Measurements from ENCODE around the gene ELOA. TPM values are rescaled to one million over a fixed set of nuclear protein-coding genes. Genes with fewer than 3 reads are reported as not detected.

The ELOA gene
- total and polyA plus RNA-seq, 9 of the 15 experiments (the other 6 are each of a cell fraction or from before 2014, with no cell fraction given): 31.9 to 98.6 (median 61.3) TPM

DNA sequence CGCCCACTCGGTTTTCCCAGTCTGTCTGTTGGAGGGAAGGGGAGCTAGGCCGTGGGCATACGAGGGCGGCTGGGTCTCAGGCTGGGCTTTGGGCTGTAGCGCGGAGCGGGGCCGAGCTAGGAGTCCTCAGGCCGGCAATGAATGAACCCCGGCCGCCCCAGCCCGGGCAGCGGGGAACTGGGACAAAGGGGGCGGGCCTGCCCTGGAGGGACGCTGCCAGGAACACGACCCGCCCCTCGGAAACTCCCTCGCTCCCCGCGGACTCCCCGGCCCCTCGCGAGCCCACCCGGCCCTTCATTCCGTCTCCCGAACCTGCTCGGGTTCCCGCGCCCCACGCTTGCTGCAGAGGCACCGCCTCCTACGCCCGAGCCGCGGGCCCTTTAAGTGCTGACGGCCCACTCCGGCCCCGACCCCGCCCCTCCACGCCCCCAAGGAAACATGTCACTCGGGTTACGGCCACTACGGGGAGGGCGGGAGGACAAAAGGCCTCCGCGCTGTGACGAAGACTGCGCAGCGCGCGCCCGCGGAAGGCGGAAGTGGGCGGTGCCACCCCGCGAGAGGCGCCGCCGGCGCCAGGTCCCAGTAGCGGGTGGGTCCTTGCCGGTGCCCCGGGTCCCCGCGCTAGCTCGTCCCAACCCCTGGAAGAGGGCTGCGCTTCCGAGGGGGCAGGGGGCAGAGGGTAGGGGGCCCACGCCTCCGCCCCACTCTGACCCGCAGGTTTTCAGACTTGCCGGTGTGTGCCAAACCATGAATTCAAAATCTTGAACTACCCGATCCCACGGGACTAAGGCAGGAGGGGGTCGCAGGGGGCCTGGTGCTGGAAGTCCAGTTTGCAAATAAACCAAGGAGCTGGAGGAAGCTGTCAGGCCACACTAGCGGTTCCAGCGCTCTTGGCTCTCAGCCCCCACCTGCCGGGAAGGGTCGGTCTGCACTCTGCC is 57.4 kb downstream of the ELOA start, which contains the start of gene GALE (continued):
- TF ChIP-seq, protein P1, sequence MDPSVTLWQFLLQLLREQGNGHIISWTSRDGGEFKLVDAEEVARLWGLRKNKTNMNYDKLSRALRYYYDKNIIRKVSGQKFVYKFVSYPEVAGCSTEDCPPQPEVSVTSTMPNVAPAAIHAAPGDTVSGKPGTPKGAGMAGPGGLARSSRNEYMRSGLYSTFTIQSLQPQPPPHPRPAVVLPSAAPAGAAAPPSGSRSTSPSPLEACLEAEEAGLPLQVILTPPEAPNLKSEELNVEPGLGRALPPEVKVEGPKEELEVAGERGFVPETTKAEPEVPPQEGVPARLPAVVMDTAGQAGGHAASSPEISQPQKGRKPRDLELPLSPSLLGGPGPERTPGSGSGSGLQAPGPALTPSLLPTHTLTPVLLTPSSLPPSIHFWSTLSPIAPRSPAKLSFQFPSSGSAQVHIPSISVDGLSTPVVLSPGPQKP (CRISPR knock-in tag; IDR thresholded peaks at IDR 0.05): no peak
- TF ChIP-seq GTF2F1 (IDR thresholded peaks at IDR 0.05; ENCODE audit: low read depth, low read length) (no peak), MTA2 (IDR thresholded peaks at IDR 0.05; ENCODE audit: low read depth) (no peak), ZNF347 (CRISPR knock-in tag; IDR thresholded peaks at IDR 0.05; ENCODE audit: low read depth) (no peak), PTTG1 (tag; IDR thresholded peaks at IDR 0.05; ENCODE audit: low read depth) (no peak), ZNF239 (CRISPR knock-in tag; IDR thresholded peaks at IDR 0.05) (no peak), ZNF445 (CRISPR knock-in tag; IDR thresholded peaks at IDR 0.05; ENCODE audit: low read depth) (no peak), ZNF551 (CRISPR knock-in tag; IDR thresholded peaks at IDR 0.05) (no peak), KDM4B (IDR thresholded peaks at IDR 0.05; ENCODE audit: borderline replicate concordance in 2 of 2, low read depth in 1 of 2) (no peak), PURB (CRISPR knock-in tag; IDR thresholded peaks at IDR 0.05; ENCODE audit: low read depth) (no peak), RCOR1 (IDR thresholded peaks at IDR 0.05; ENCODE audit: borderline replicate concordance in 1 of 2, low read depth in 2 of 2, low read length in 2 of 2) (no peak; a peak in 1 of 4 replicates), STAG1 (CRISPR knock-in tag; IDR thresholded peaks at IDR 0.05; ENCODE audit: borderline replicate concordance) (no peak), CBX1 (IDR thresholded peaks at IDR 0.05; ENCODE audit: low read depth) (peak; percentile 81; the same call in 1 of the 2 replicates), ZNF778 (CRISPR knock-in tag; IDR thresholded peaks at IDR 0.05) (no peak), DPF2 (IDR thresholded peaks at IDR 0.05) (no peak), LCOR (CRISPR knock-in tag; IDR thresholded peaks at IDR 0.05) (0 out of 2 replicates have a peak, but pooled peaks have one; percentile 1), HDAC3 (IDR thresholded peaks at IDR 0.05; ENCODE audit: borderline replicate concordance, partially characterized antibody) (no peak), BRD9 (IDR thresholded peaks at IDR 0.05; ENCODE audit: low read depth, partially characterized antibody) (no peak), NCOA6 (IDR thresholded peaks at IDR 0.05) (no peak)
- TF ChIP-seq, protein P2, sequence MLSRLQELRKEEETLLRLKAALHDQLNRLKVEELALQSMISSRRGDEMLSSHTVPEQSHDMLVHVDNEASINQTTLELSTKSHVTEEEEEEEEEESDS (CRISPR knock-in tag; IDR thresholded peaks at IDR 0.05): no peak
- TF ChIP-seq, protein P3, sequence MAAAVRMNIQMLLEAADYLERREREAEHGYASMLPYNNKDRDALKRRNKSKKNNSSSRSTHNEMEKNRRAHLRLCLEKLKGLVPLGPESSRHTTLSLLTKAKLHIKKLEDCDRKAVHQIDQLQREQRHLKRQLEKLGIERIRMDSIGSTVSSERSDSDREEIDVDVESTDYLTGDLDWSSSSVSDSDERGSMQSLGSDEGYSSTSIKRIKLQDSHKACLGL (CRISPR knock-in tag; IDR thresholded peaks at IDR 0.05; ENCODE audit: borderline replicate concordance, poor library complexity, severe bottlenecking): no peak
- TF ChIP-seq, protein P4, sequence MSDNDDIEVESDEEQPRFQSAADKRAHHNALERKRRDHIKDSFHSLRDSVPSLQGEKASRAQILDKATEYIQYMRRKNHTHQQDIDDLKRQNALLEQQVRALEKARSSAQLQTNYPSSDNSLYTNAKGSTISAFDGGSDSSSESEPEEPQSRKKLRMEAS (CRISPR knock-in tag; IDR thresholded peaks at IDR 0.05): no peak; the same call in 1 of the 2 replicates
- TF ChIP-seq, protein P5, sequence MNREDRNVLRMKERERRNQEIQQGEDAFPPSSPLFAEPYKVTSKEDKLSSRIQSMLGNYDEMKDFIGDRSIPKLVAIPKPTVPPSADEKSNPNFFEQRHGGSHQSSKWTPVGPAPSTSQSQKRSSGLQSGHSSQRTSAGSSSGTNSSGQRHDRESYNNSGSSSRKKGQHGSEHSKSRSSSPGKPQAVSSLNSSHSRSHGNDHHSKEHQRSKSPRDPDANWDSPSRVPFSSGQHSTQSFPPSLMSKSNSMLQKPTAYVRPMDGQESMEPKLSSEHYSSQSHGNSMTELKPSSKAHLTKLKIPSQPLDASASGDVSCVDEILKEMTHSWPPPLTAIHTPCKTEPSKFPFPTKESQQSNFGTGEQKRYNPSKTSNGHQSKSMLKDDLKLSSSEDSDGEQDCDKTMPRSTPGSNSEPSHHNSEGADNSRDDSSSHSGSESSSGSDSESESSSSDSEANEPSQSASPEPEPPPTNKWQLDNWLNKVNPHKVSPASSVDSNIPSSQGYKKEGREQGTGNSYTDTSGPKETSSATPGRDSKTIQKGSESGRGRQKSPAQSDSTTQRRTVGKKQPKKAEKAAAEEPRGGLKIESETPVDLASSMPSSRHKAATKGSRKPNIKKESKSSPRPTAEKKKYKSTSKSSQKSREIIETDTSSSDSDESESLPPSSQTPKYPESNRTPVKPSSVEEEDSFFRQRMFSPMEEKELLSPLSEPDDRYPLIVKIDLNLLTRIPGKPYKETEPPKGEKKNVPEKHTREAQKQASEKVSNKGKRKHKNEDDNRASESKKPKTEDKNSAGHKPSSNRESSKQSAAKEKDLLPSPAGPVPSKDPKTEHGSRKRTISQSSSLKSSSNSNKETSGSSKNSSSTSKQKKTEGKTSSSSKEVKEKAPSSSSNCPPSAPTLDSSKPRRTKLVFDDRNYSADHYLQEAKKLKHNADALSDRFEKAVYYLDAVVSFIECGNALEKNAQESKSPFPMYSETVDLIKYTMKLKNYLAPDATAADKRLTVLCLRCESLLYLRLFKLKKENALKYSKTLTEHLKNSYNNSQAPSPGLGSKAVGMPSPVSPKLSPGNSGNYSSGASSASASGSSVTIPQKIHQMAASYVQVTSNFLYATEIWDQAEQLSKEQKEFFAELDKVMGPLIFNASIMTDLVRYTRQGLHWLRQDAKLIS (CRISPR knock-in tag; IDR thresholded peaks at IDR 0.05): no peak; the same call in 1 of the 2 replicates

All from K562 (cell line).